ENCODE data around the gene SEC14L1. TPM values are rescaled to one million over a fixed set of nuclear protein-coding genes. Genes with fewer than 3 reads are reported as not detected.

The SEC14L1 gene
- total RNA-seq, 1 donor from 2014 or later = 79.6 TPM

GRCh38 chr17:77196251-77196650, 55.5 kb downstream of the SEC14L1 start:
- Mint-ChIP-seq H3K9me3 (no peaks in the 10 kb centered on the region), H3K27me3 (no peaks in the 10 kb centered on the region), H3K4me3 (no peak overlapping the region), H3K4me1 (no peaks in the 10 kb centered on the region), H3K27ac (no peak overlapping the region), H3K36me3 (ENCODE audit: low read depth) (peaks cover 91% of the 10 kb centered on the region)
- ATAC-seq (ENCODE audit: low read depth) (no peak), DNase-seq (no peak)
- CTCF ChIA-PET = no interaction called here
- POLR2A ChIA-PET = no interaction called here
- no peak for TF ChIP-seq CTCF (IDR thresholded peaks at IDR 0.05)
- intact Hi-C loops (cut with micrococcal nuclease) = no loop called here

- DNase-seq (no peak), ATAC-seq (ENCODE audit: low read depth) (no peak)
- POLR2A ChIA-PET = no interaction called here
- Mint-ChIP-seq H3K9me3 (no peaks in the 10 kb centered on the region), H3K36me3 (ENCODE audit: low read depth) (peaks cover 93% of the 10 kb centered on the region), H3K4me3 (no peak overlapping the region), H3K27me3 (no peaks in the 10 kb centered on the region), H3K4me1 (no peaks in the 10 kb centered on the region), H3K27ac (no peak overlapping the region)
- CTCF ChIA-PET = no interaction called here
- intact Hi-C loops (cut with micrococcal nuclease) = no loop called here
- TF ChIP-seq CTCF (IDR thresholded peaks at IDR 0.05) = no peak
Measured at GRCh38 chr17:77197115-77197514, 56.3 kb downstream of the SEC14L1 start.

GRCh38 chr17:77200711-77201110, 59.9 kb downstream of the SEC14L1 start:
- intact Hi-C loops (cut with micrococcal nuclease) = no loop called here
- POLR2A ChIA-PET = no interaction called here
- Mint-ChIP-seq H3K4me3 (no peak overlapping the region), H3K36me3 (ENCODE audit: low read depth) (peaks cover 91% of the 10 kb centered on the region), H3K27me3 (no peaks in the 10 kb centered on the region), H3K4me1 (peaks cover 5% of the 10 kb centered on the region), H3K9me3 (no peaks in the 10 kb centered on the region), H3K27ac (no peak overlapping the region)
- no peak for DNase-seq
- ATAC-seq (ENCODE audit: low read depth) = no peak
- CTCF ChIA-PET = no interaction called here
- TF ChIP-seq CTCF (IDR thresholded peaks at IDR 0.05) = no peak

GRCh38 chr17:77203436-77203835, 62.7 kb downstream of the SEC14L1 start:
- POLR2A ChIA-PET = no interaction called here
- Mint-ChIP-seq H3K4me3 (no peak overlapping the region), H3K9me3 (no peaks in the 10 kb centered on the region), H3K36me3 (ENCODE audit: low read depth) (peaks cover 92% of the 10 kb centered on the region), H3K27ac (no peak overlapping the region), H3K27me3 (no peaks in the 10 kb centered on the region), H3K4me1 (peaks cover 14% of the 10 kb centered on the region)
- DNase-seq (no peak), ATAC-seq (ENCODE audit: low read depth) (no peak)
- CTCF ChIA-PET = no interaction called here
- intact Hi-C loops (cut with micrococcal nuclease) = no loop called here
- TF ChIP-seq CTCF (IDR thresholded peaks at IDR 0.05) = no peak

GRCh38 chr17:77203846-77204245, 63.1 kb downstream of the SEC14L1 start:
- CTCF ChIA-PET = interaction anchor here (1.0 kb wide), 1 partner anchor 9 kb away, joined by 4 read pairs; no protein-coding TSS in a partner anchor
- Mint-ChIP-seq H3K9me3 (no peaks in the 10 kb centered on the region), H3K27ac (no peak overlapping the region), H3K4me1 (peaks cover 14% of the 10 kb centered on the region), H3K27me3 (no peaks in the 10 kb centered on the region), H3K36me3 (ENCODE audit: low read depth) (peaks cover 93% of the 10 kb centered on the region), H3K4me3 (no peak overlapping the region)
- POLR2A ChIA-PET = interaction anchor here (0.7 kb wide), 1 partner anchor 64 kb away, joined by 9 read pairs; no protein-coding TSS in a partner anchor
- no peak for DNase-seq
- intact Hi-C loops (cut with micrococcal nuclease) = no loop called here
- no peak for TF ChIP-seq CTCF (IDR thresholded peaks at IDR 0.05)
- no peak for ATAC-seq (ENCODE audit: low read depth)
